HS-5 (cell line): ENCODE results near the gene RHO.

Source experiments
- DNase-seq: peaks from one replicate; pipeline ENCODE4 v3.0.0-alpha.2; 2012; ENCODE audit warnings: low read depth

The RHO gene

DNA sequence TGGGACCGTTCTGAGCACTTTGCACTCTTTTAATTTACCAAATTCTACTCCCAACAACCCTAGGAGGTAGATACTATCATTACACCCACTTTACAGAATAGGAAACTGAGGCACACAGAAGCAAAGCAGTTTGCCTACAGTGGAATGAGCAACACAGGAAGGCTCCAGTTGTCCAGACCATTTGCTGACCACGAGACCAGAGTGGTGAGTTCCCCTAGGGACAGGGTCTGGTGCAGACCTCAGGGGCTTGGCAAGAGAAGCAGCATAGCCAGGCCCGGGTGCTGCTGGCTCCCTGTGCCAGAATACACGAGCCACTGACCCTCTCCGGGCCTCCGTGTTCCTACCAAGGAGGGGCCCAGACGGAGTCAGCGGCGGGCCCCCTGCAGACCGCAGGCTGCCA is 51.6 kb downstream of the RHO start:
- no peak for DNase-seq

- no peak for DNase-seq
These were observed 53.2 kb downstream of the RHO start for GRCh38 chr3:129581623-129582022.

DNA sequence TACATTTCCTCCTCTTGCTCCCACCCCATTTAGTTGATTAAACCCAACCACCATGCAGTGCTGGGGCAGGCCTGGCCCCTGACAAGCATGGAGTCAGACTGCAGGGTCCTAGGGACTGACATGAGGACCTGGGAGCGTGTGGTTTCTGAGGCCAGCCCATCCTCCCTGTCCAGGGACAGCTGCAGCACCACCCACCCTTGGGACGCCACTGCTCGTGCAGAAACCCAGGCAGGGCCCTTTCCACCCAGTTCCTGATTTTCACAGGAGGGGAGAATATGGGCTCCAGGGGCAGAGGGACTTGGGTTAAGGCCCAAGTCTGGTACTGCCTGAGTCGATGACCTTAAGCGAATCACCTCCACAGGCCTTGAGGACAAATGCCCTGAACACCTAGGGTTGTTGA is 54.4 kb downstream of the RHO start:
- no peak for DNase-seq

DNA sequence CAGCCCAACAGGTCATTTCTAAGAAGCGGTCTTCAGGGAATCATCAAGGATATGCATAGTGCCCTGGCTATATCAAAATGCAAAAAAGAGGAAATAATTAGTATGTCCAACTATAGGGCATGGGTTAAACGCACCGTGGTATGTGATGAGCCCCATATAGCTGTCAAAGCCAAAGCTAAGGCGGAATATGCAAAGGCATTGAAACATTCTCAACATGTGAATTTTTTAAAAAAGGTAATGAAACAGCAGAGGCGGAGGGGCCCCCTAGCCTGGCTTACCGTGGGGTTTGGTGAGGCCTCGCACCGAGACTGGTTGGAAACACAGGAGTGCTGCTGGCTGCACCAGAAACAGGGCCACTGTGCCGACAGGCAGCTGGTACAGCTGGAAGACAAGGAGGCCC is 54.9 kb downstream of the RHO start:
- no peak for DNase-seq

DNA sequence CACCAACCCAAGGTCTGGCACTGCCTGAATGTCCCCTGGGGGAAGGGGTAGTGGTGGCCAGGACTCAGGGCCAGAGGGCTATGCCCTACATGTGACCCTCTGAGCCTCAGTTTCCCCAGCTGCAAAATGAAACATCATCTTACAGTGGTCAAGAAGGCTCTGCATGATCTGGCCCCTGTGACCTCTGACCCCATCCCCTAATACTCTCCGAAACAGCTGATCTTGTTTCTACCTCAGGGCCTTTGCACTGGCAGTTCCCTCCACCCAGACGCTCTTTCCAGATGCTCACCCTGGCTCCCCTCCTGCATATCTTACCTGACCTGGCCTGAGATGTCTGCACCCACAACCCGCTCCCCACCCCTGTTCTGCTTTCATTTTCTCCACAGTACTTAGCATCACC is 56.2 kb downstream of the RHO start:
- no peak for DNase-seq
